ENCODE measurements around the gene GLCE.
"Not testable (repeated sequence)": the region's sequence is repeated elsewhere in the genome, so short reads cannot be mapped to it uniquely, and the experiment has no call there.

Gene GLCE

DNA sequence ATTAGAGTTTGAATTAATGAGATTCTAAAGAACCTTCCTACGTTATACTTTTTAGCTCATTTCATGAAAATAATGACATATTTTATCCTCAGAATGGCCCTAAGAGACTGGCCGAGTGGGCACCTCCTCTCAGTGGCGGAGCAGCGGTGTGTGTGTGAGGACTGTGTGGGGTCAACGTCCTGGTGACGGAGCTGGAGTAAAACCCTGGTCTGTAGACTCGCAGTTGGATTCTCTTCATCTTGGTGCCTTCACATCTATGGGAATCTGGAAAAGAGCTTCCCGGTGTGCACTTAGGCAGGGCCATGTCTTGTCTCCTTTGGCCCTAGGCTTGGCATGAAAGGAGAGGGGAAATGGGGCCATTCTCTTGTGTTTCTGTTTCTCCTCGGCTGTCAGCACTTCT, 116.9 kb downstream of the GLCE start:
- no peak for DNase-seq

DNA sequence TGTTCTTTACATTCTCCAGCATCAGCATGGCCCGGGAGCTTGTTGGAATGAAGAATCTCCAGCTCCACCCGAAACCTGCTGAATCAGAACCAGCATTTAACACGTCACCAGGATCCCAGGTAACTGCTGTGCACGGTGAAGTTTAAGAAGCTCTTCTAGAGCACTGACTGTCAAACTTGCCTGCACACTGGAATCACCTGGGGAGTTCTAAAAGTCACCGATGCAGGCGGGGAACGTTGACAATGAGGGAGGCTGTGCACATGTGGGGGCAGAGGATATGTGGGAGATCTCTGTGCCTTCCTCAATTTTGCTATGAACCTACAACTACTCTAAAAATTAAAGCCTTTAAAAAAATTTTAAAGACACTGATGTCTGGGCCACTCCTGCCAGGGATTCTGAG, 119.2 kb downstream of the GLCE start:
- no peak for DNase-seq

DNA sequence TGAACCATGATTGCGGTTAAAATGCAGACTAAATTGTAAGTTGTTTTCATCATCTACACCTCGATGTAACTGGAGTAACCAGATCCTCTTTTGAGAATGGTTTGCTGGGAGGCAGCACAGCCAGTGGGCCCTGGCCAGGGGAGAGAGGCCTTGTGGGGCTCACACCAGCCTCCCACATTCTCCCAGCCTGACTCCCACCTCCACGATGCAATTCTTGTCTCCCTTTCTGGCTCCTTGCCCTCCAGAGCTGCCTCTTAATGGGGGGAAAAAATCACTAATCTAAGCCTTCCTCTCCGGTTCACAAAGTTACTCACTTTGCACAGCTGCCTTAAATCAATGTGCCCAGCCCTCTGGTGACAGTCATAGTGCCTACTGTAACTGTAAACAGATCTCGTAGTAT, 120.3 kb downstream of the GLCE start:
- no peak for DNase-seq

DNA sequence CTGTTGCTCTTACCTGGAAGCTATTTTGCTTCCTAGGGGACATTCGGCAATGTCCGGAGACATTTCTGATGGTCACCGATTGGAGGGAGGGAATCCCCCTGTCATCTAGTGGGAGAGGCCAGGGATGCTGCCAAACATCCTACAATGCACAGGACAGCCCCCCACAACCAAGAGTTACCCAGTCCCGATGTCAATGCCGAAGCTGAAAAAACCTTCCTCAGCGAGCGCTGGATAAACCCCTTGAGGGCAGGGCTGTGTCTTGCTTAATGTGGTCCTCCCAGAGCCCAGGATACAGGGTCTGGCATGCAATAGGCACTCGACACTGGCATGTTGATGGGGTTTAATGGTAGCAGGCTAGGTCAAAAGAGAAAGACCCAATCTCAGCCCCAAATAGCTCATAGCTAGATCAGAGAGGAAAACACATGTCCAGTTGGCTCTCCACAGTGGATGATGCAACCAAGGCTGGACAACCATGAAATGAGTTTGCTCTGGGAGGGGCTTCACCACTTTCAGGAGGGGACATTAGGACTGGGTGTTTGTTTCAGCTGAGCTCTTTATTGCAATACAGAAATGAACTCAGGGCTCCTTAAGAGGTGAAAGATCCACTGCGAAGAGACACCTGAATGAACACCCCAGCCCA, 121.8 kb downstream of the GLCE start:
- DNase-seq: no peak

DNA sequence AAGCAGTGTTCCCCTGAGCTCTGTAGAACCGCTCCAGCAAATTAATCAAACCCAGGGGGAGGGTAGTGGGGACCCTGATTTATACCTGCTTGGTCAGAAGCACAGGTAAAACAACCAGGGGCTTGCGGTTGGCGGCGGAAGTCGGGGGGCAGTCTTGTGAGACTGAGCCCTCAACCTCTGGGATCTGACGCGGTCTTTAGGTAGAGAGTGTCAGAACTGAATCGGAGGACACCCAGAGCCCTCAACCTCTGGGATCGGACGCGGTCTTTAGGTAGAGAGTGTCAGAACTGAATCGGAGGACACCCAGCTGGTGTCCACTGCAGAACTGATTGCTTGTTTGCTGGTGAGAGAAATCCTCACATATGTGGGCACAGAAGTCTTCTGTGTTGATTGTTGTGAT, 125.4 kb downstream of the GLCE start:
- DNase-seq: no peak

- no peak for DNase-seq
These were observed 127.6 kb downstream of the GLCE start for GRCh38 chr15:69288011-69288410.

DNA sequence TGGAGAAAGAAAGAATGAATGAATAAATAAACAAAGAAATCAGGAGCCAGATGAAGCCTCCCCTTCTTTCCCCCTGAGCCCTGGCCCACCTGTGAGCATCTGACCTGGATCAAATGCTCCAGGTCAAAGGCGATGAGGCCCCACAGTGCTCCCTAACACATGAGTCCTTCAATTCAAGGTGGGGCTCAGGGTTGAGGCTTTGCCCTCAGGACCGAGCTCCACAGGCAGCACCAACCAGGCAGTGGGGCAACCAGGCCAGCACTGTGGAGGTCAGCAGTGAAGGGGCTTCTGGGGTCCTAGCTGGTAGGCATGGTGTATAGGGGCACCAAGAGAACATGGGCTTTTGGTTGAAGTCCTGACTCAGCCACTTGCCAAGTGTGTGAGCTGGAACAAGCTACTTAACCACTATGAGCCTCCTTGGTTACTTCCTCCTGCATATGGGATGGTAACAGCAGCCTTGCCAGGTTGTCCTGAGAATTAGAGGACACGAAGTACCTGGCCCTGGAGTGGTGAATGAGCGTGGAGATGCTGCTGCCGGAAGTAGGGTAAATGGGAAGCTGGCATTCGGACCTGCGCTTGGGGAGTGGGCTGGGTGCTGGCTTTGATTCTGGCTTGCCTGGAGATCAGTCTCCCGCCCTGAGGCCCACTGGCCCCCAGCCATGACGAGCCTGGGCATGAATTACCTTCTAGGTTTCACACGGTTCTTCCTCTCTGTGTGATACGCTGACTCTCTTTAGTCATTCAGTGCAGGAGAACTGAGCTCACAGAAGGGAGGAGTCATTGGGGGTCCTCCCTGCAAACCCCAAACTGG, 128.3 kb downstream of the GLCE start:
- DNase-seq: no peak

- DNase-seq: no peak
These were observed 129.1 kb downstream of the GLCE start for GRCh38 chr15:69289342-69290146.

- DNase-seq: no peak
These were observed 130.1 kb downstream of the GLCE start for GRCh38 chr15:69290346-69291164.

GRCh38 chr15:69291651-69292050, 131.2 kb downstream of the GLCE start:
- DNase-seq: not testable (repeated sequence)

DNA sequence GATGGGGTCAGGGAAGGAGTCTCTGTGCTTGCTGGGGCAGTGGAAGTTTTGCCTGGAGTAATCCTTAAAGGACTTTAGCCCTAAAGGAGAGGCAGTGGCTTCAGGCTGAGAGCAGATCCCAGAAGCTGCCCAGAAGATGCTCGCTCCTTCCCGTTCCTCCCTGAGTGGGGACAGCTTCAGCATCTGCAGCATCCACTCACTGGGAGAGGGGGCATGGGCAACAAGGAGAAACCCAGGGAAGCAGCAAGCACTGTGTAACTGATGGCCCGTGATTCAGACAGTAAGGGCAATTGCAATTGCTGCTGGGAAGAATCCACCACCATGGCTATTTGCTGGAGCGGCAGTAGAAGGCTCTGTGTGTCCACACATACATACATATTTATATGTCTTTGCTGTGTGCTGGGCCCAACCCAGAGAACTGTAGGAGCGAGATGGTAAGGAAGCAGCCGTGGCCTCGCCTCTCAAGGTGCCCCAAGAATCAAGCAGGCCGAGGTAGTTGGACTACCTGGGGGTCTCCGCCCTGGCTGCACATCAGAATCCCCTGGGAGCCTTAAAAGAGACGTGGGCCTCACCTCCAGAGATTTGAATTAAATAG, 132.5 kb downstream of the GLCE start:
- DNase-seq: no peak

GRCh38 chr15:69293741-69294615, 133.5 kb downstream of the GLCE start:
- no peak for DNase-seq

GRCh38 chr15:69296606-69297005, 136.2 kb downstream of the GLCE start:
- no peak for DNase-seq

DNA sequence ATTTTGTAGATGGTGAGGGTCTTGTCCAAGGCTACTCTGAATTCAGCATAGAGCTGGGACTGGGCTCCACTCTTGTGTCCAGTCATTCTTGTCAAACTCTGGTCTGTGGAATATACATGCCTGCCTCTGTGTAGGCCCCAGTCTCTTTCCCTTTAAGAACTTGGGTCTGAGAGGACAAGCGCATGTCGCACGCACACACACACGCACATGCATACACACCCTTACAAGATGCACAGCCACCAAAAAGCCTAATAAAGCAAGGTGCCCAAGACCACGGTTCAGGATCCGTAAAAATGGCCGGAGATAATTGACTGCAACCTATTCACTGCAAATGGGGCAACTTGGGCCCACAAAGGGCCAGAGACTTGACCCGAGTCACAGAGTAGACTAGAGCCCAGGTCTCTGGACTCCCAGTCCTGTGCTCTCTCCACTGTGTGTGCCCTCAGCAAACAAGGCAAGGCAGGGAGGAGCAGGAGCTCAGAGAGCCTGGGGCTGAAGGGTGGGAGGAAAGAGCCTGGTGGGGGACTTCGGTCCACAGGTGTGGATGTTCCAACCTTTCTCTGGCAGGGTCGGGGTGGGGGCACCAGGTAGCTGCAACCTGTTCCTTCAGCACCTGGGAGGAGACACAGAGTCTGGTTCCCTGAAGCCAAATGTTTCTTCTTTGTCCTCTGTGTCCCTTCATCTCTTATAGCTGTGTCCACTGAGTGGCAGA, 137.4 kb downstream of the GLCE start:
- no peak for DNase-seq

- DNase-seq: no peak
These were observed 137.9 kb downstream of the GLCE start for GRCh38 chr15:69298354-69298696.

GRCh38 chr15:69298697-69299441, 138.4 kb downstream of the GLCE start, which contains the start of gene PAQR5:
Gene PAQR5 (plus strand): TSS chr15:69298912. CDS start chr15:69360081, 61,169 bp downstream.
- DNase-seq: no peak

GRCh38 chr15:69299451-69299886, 139.0 kb downstream of the GLCE start:
- no peak for DNase-seq

DNA sequence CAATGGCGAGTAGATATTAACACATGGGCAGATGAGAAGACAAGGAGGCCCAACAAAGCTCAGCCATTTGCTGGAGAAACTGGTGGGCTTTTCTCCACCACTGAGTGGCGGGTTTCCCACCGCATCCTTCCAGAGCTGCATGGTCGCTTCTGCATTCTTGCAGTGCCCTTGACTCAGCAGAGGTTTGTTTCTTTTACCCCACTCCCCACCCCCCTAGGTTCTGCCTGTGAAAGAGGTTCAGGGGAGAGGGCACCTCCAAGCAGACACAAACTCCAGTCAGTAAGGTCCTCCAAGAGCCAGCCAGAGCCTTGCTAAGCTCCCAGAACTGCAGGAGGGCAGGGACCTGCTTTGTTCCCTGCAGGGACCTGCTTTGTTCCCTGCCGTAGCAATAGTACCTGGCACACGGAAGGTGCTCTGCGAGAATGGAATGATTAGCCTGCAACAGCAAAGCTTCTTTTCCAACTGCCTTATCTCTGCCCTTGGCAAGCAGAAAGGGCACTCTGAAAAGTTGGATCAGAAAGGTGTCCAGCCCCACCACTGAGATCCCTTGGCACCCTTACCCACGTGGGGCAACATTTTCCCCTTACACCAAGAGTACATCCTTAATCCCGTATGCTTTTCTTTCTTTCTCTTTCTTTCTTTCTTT, 139.6 kb downstream of the GLCE start:
- DNase-seq: no peak

DNA sequence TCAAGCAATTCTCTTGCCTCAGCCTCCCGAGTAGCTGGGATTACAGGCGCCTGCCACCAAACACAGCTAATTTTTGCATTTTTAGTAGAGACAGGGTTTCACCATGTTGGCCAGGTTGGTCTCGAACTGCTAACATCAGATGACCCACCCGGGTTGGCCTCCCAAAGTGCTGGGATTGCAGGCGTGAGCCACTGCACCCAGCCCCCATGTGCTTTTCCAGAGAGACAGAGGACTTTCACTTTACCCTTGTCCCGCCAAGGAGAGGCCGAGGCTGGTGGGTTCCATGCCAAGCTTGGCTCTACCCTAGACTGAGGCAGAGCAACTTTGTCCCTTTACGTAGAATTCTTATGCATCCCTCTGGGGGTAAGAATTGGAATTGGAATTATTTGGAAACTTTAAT, 140.7 kb downstream of the GLCE start:
- DNase-seq: not testable (repeated sequence)

All from NCI-H1694 treated with DMSO at 0.1 percent for 48 hours (cell line).